Lower lobe of right lung (tissue), 2 donors: Measurements from ENCODE around the gene CCDC8. TPM values are rescaled to one million over a fixed set of nuclear protein-coding genes. Genes with fewer than 3 reads are reported as not detected.

Source experiments
- ATAC-seq, 2 donors: fragments of 200-7000 bp; cut with Tn5 transposase; one replicate each; pipeline ENCODE4 v1.9.1; 2020 to 2022; ENCODE audit warnings: mild to moderate bottlenecking in 2 of 2, moderate library complexity in 2 of 2
- DNase-seq: peaks from one replicate; pipeline ENCODE4 v3.0.0-alpha.2; 2020
- H3K27ac ChIP-seq: fragments of 200-600 bp; one replicate; pipeline ENCODE4 v1.8.0; 2022
- H3K27me3 ChIP-seq: fragments of 200-600 bp; one replicate; pipeline ENCODE4 v1.8.0; 2022; ENCODE audit warnings: low read depth
- H3K36me3 ChIP-seq: fragments of 200-600 bp; one replicate; pipeline ENCODE4 v1.8.0; 2022; ENCODE audit warnings: mild to moderate bottlenecking
- H3K4me1 ChIP-seq: fragments of 200-600 bp; one replicate; pipeline ENCODE4 v1.8.0; 2022
- H3K4me3 ChIP-seq: fragments of 200-600 bp; one replicate; pipeline ENCODE4 v1.8.0; 2022; ENCODE audit warnings: mild to moderate bottlenecking
- H3K9me3 ChIP-seq: fragments of 200-600 bp; one replicate; pipeline ENCODE4 v1.8.0; 2022
- intact Hi-C: fragments of 100-400 bp; cut with DNase I; formaldehyde crosslinking; loops from one replicate; pipeline ENCODE4 v1.11.0; 2022
- total RNA-seq: library from RNA; stranded (reverse); fragmentation: NEBNext Ultra II Directional; extraction: Animal tissue kit (Norgen Biotek cat#: 25700); gene quantifications from one replicate; pipeline ENCODE4 v1.2.1, GENCODE V29; 2021
- TF ChIP-seq, protein P1 (sequence below): fragments of 200-600 bp; IDR thresholded peaks from one replicate; pipeline ENCODE4 v1.8.0; 2022; ENCODE audit warnings: antibody characterized with exemption, mild to moderate bottlenecking
- donor health status: DM: no; HTN: yes; CAD: no; lungs with severe emphysema.

Gene CCDC8
- total RNA-seq, 1 donor from 2014 or later: 9.1 TPM

- no peak overlapping the region for H3K27ac ChIP-seq
- H3K9me3 ChIP-seq: no peaks in the 10 kb centered on the region
- intact Hi-C loops: no loop called here
- H3K4me1 ChIP-seq: peaks cover 32% of the 10 kb centered on the region
- ATAC-seq: no peak
- H3K27me3 ChIP-seq: no peaks in the 10 kb centered on the region
- TF ChIP-seq, protein P1, sequence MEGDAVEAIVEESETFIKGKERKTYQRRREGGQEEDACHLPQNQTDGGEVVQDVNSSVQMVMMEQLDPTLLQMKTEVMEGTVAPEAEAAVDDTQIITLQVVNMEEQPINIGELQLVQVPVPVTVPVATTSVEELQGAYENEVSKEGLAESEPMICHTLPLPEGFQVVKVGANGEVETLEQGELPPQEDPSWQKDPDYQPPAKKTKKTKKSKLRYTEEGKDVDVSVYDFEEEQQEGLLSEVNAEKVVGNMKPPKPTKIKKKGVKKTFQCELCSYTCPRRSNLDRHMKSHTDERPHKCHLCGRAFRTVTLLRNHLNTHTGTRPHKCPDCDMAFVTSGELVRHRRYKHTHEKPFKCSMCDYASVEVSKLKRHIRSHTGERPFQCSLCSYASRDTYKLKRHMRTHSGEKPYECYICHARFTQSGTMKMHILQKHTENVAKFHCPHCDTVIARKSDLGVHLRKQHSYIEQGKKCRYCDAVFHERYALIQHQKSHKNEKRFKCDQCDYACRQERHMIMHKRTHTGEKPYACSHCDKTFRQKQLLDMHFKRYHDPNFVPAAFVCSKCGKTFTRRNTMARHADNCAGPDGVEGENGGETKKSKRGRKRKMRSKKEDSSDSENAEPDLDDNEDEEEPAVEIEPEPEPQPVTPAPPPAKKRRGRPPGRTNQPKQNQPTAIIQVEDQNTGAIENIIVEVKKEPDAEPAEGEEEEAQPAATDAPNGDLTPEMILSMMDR: no peak
- no peak for DNase-seq
- H3K4me3 ChIP-seq: no peak overlapping the region
- H3K36me3 ChIP-seq: peaks cover 59% of the 10 kb centered on the region
These were observed 38.6 kb downstream of the CCDC8 start for GRCh38 chr19:46374536-46375475.

DNA sequence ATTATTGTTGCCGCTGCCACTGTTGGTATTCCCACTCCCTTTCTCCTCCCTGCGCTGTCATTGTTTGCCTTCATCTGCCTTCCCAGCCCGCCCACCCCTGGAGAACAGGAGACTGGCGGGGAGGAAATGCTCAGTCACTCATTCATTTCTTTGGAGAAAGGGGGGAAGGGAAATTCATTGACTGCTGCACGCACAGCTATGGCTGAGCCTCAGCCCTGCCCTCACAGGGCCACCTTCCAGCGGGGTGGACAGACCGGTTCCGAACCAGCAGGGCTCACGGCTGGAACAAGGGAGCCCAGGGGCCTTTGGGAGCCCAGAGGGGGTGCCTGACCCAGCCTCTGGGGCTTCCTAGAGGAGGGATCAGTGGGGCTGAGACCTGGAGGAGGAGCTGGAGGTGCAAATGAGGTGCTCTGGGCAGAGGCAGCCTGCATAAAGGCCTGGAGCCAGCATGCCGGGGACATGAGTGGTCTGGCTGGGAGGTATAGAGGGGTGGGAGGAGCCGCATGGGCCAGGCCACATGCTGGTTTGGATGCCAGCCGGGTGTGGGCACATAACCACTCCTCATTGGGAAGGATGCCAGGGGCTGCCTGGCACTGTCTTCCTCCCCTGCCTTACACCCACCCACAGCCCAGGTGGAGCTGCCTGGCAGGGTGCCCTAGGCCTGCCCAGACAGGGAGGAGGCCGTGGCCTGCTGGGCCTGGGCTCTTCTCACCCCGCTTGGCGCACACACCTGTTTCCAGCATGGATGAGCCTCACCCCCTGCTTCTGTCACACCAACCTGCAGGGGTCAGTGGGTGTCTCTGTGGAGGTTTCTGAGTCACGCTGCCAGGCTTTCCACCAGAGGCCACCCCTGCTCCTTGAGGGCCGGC lies 39.6 kb downstream of the CCDC8 start:
- intact Hi-C loops: no loop called here
- Histone ChIP-seq H3K36me3 (peaks cover 49% of the 10 kb centered on the region), H3K4me3 (no peak overlapping the region), H3K4me1 (peaks cover 32% of the 10 kb centered on the region), H3K27me3 (no peaks in the 10 kb centered on the region), H3K27ac (peak overlapping the region; percentile 54), H3K9me3 (no peaks in the 10 kb centered on the region)
- DNase-seq (peak; percentile 93), ATAC-seq (peak; percentile 91 to 92)
- TF ChIP-seq, protein P1: no peak

GRCh38 chr19:46372901-46373490 lies 40.4 kb downstream of the CCDC8 start:
- no peaks in the 10 kb centered on the region for H3K9me3 ChIP-seq
- intact Hi-C loops: no loop called here
- peak overlapping the region; percentile 54 for H3K27ac ChIP-seq
- H3K27me3 ChIP-seq: no peaks in the 10 kb centered on the region
- ATAC-seq (no peak), DNase-seq (no peak)
- peaks cover 46% of the 10 kb centered on the region for H3K36me3 ChIP-seq
- H3K4me3 ChIP-seq: no peak overlapping the region
- TF ChIP-seq, protein P1: no peak
- peaks cover 32% of the 10 kb centered on the region for H3K4me1 ChIP-seq

- no peak for DNase-seq
These were observed 41.9 kb downstream of the CCDC8 start for GRCh38 chr19:46371371-46371901.

More at GRCh38 chr19:46371371-46371901, 41.9 kb downstream of the CCDC8 start:
- H3K4me1 ChIP-seq: peaks cover 32% of the 10 kb centered on the region
- intact Hi-C loops: no loop called here
- no peak overlapping the region for H3K4me3 ChIP-seq
- TF ChIP-seq, protein P1: no peak
- no peaks in the 10 kb centered on the region for H3K9me3 ChIP-seq
- no peak for ATAC-seq
- no peak overlapping the region for H3K27ac ChIP-seq
- H3K27me3 ChIP-seq: no peaks in the 10 kb centered on the region
- peaks cover 44% of the 10 kb centered on the region for H3K36me3 ChIP-seq
